K562 (cell line): Measurements from ENCODE around the gene DNAJC13. TPM values are rescaled to one million over a fixed set of nuclear protein-coding genes. Genes with fewer than 3 reads are reported as not detected.

Experiments used
- ATF3 ChIP-seq, 2 experiments: fragments of 450-650 bp in 1 of 2; sonication (generic) in 1 of 2; formaldehyde crosslinking in 1 of 2; IDR thresholded peaks in 1 of 2; conservative IDR thresholded peaks in 1 of 2; 2 replicates each; pipeline versions ENCODE4 v1.6.1 to v1.8.1; 2016 to 2023; ENCODE audit warnings: mild to moderate bottlenecking in 2 of 2, moderate library complexity in 2 of 2, inconsistent platforms in 1 of 2, missing genetic modification reagents in 1 of 2
- KDM1A ChIP-seq, 2 experiments: fragments of 450-650 bp; IDR thresholded peaks; 2 replicates each; pipeline ENCODE4 v1.6.1; 2016; ENCODE audit warnings: mild to moderate bottlenecking in 2 of 2
- MAFG ChIP-seq: fragments of 450-650 bp; conservative IDR thresholded peaks from 2 replicates; pipeline ENCODE4 v1.6.1; 2016; ENCODE audit warnings: missing genetic modification characterization, missing compliant biosample characterization
- PKNOX1 ChIP-seq: fragments of 450-650 bp; IDR thresholded peaks from 2 replicates; pipeline ENCODE4 v1.6.1; 2016
- RCOR1 ChIP-seq, 2 experiments: IDR thresholded peaks; 2 replicates each; pipeline ENCODE4 v1.6.1; 2012; ENCODE audit warnings: low read depth in 2 of 2, low read length in 2 of 2, borderline replicate concordance in 1 of 2, improper control_type of control experiment in 1 of 2
- ZBTB5 ChIP-seq: fragments of 450-650 bp; IDR thresholded peaks from 2 replicates; pipeline ENCODE4 v1.6.1; 2017; ENCODE audit warnings: antibody characterized with exemption
- ZNF324 ChIP-seq: fragments of 250-450 bp; sonication (Bioruptor Pico); IDR thresholded peaks from 2 replicates; pipeline ENCODE4 v1.4.0; 2020; ENCODE audit warnings: mild to moderate bottlenecking
- polyA plus RNA-seq, 8 experiments: library from polyadenylated mRNA; depleted of rRNA in 4 of 8; stranded (reverse) in 5 of 8; unstranded in 3 of 8; fragments of >200 nt; fragmentation: Nextera tagmentation in 2 of 8; fragmentation: Illumina TruSeq in 1 of 8; extraction: Ambion mirVana in 2 of 8; extraction: Trizol in 1 of 8; gene quantifications; 2 replicates each; pipeline versions ENCODE4 v1.2.1 to v1.2.3, GENCODE V29; 2011 to 2014; ENCODE audit warnings: inconsistent platforms in 1 of 8, missing spikeins in 1 of 8
- total RNA-seq, 7 experiments: library from RNA; depleted of rRNA in 6 of 7; stranded (reverse); fragments of >200 nt in 6 of 7; fragmentation: Illumina TruSeq in 2 of 7; extraction: Trizol in 2 of 7; gene quantifications; 2 replicates each; pipeline versions ENCODE4 v1.2.1 to v1.2.3, GENCODE V29; 2011 to 2021; ENCODE audit warnings: low replicate concordance in 1 of 7

DNAJC13 gene
- total and polyA plus RNA-seq, 9 of the 15 experiments (the other 6 are each of a cell fraction or from before 2014, with no cell fraction given), result 2.9 to 17.1 (median 10.2) TPM

- 0 out of 2 replicates have a peak, but pooled peaks have one; percentile 10 for TF ChIP-seq PKNOX1
- peak; percentile 85 for TF ChIP-seq ATF3 (IDR thresholded peaks at IDR 0.05)
- no peak for TF ChIP-seq ATF3 (CRISPR knock-in tag; conservative IDR thresholded peaks at IDR 0.05)
- TF ChIP-seq RCOR1 (IDR thresholded peaks at IDR 0.05; ENCODE audit: borderline replicate concordance in 1 of 2, low read depth in 2 of 2, low read length in 2 of 2), result 0 out of 4 replicates have a peak, but pooled peaks of 1 of the 2 experiments have one; percentile 33
- TF ChIP-seq KDM1A (IDR thresholded peaks at IDR 0.05), result 0 out of 4 replicates have a peak, but pooled peaks have one; percentile 30 to 43
- no peak for TF ChIP-seq ZNF324 (CRISPR knock-in tag)
- TF ChIP-seq MAFG (tag), result no peak
- TF ChIP-seq ZBTB5, result no peak
Observed at GRCh38 chr3:132432639-132433038, 15.3 kb downstream of the DNAJC13 start (continued).
